Midbrain (tissue), 1 donor: Measurements from ENCODE around the gene MAP3K10.
"Not testable (repeated sequence)": the region's sequence is repeated elsewhere in the genome, so short reads cannot be mapped to it uniquely, and the experiment has no call there.

Experiments
- DNase-seq: peaks from one replicate; lab custom pipeline; 2025; lab: John Stamatoyannopoulos, UW

The MAP3K10 gene

DNA sequence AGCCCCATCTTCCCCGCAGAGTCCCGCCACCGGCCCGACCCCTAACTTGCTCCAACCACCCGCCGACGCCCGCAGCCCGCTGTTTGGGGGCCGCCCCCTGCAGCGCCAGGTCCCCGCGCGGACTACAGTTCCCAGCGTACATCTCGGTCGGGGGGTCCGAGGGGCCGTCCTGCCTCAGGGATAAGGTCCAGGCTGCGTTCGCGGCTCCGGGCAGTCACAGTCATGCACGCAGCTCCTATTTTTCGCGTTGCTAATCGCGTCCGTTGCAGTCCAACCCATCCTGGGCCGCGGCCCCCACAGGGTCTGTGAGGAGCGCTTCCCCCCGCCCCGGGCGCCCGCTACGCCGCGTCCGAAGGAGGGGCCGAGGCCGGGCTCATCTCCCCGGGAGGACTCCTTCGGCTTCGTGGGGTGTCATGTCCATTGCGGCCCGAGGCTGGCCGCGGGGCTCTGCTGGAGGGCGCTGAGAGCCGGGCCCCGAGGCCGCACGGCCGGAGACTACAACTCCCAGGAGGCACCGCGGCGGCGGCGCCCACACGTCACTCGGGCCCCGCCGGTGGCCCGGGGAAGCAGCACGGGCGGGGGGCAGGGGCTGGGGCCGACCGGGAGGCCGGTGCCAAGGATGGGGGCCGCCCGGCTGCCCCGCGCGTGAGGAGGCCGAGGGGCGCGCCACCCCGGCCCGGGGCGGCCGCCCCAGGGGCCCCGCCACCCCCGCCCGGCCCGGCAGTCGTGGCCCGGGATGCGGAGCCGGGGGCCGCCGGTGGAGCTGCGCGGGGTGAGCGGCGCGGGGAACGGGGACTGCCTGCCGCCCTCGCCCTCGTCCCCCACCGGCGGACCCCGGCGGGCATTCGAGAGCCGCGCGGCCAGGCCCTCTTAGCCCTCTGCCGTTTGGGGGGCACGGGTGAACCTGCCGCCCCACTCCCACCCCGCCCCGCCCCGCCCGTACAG is at the start of gene MAP3K10:
Gene MAP3K10 (plus strand): TSS at position 536 of the 945 bp plus-strand sequence. CDS start 606 bp downstream, outside the sequence.
- peak; percentile 84 for DNase-seq

- DNase-seq = no peak
These were observed 49.7 kb upstream of the MAP3K10 start for GRCh38 chr19:40141551-40141950.

DNA sequence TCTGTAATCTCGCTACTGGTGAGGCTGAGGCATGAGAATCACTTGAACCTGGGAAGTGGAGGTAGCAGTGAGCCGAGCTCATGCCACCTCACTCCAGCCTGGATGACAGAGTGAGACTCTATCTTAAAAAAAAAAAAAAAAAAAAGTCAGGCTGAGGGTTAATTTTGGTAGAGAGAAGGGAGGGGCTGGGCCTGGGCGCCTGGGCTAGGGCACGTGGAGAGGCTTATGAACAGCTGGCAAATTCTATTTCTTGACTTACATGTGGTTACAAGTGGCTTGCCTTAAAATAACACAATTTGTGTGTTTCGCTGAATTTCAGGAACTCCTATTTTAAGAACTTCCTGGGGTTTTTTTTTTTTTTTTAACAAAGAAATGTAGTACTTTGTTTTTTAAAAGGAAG is 47.6 kb upstream of the MAP3K10 start:
- DNase-seq = no peak

GRCh38 chr19:40144151-40144550 is 47.1 kb upstream of the MAP3K10 start:
- DNase-seq = no peak

- DNase-seq = no peak
These were observed 46.1 kb upstream of the MAP3K10 start for GRCh38 chr19:40144947-40145748.

- DNase-seq = not testable (repeated sequence)
These were observed 45.5 kb upstream of the MAP3K10 start for GRCh38 chr19:40145749-40146029.

- no peak for DNase-seq
These were observed 43.9 kb upstream of the MAP3K10 start for GRCh38 chr19:40147338-40147692.

- DNase-seq = no peak
These were observed 43.4 kb upstream of the MAP3K10 start for GRCh38 chr19:40147693-40148347.

GRCh38 chr19:40149501-40149900 is 41.7 kb upstream of the MAP3K10 start:
- no peak for DNase-seq

DNA sequence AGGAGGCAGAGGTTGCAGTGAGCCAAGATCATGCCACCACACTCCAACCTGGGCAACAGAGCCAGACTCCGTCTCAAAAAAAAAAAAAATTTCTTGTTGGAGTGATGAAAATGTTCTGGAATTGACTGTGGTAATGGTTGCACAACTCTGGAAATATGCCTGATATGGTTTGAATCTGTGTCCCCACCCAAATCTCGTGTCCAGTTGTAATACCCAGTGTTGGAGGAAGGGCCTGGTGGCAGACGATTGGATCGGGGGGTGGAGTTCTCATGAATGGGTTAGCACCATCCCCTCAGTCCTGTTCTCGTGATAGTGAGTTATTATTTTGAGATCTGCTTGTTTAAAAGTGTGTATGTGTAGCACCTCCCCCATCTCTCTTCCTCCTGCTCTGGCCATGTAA is 41.1 kb upstream of the MAP3K10 start:
- DNase-seq = no peak

DNA sequence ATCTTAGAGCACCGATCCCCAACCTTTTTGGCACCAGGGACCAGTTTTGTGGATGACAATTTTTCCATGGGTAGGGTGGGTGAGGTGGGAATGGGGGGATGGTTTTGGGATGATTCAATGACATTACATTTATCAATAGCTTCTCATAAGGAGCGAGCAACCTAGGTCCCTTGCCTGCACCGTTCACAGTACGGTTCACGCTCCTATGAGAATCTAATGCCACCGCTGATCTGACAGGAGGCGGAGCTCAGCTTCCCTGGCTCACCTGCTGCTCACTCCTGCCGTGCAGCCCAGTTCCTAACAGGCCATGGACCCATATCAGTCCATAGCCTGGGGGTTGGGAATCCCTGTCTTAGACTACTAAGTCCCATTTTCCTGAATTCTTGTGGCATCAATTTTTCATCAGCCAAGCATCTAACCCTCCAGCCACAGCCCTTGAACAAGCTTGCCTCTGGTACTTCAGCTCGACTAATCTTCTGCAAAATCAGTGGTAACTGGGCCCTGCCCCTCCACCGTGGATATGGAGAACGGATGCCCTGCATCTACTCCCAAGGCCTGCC is 37.0 kb upstream of the MAP3K10 start:
- no peak for DNase-seq

- no peak for DNase-seq
These were observed 35.4 kb upstream of the MAP3K10 start for GRCh38 chr19:40155749-40156265.

- DNase-seq = no peak
These were observed 34.2 kb upstream of the MAP3K10 start for GRCh38 chr19:40157059-40157458.

DNA sequence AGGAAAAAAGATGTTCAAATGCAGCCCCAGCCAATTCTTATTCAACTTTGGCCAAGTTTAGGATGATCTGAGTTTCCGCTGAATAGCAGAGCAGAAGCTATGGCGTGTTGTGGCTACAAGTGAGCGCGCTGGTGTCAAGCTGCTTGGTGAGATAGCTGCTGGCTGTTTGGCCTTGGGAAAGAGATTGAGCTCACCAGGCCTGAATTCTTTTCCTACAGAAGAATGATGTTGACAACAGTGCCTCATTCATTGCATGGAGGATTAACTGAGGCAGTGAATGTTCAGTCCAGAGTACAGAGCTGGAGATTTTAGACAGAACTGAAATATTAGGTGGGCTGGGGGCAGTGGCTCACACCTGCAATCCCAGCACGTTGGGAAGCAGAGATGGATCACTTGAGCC is 31.5 kb upstream of the MAP3K10 start:
- no peak for DNase-seq

- DNase-seq = no peak
These were observed 29.1 kb upstream of the MAP3K10 start for GRCh38 chr19:40162104-40162503.

- no peak for DNase-seq
These were observed 27.6 kb upstream of the MAP3K10 start for GRCh38 chr19:40163541-40164129.

DNA sequence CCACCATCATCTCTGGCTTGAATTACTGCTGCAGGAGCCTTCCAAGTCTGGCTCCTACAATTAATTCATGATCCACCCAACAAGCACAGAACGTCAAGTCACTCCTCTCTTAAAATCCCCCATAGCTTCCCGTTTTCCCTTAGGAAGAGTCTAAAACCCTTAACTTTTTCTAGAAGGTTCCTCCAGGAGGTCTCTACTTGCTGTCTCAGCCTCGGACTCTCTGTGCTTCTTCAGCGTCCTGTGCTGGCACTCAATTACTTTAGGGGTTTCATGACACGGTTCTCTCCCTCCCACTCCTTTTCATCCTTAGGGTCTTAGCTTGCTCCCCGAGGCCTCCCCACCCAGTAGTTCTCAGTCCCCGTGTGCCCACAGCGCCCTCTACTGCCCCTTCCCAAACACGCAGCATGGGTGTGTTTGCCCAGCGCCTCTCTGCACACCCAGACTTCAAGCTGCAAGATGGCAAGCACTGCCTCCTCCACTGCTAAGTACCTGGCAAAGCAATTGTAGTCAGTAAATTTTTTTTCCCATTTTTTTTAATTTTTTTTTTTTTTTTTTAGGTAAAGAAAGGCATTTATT is 25.8 kb upstream of the MAP3K10 start:
- DNase-seq = peak; percentile 31

DNA sequence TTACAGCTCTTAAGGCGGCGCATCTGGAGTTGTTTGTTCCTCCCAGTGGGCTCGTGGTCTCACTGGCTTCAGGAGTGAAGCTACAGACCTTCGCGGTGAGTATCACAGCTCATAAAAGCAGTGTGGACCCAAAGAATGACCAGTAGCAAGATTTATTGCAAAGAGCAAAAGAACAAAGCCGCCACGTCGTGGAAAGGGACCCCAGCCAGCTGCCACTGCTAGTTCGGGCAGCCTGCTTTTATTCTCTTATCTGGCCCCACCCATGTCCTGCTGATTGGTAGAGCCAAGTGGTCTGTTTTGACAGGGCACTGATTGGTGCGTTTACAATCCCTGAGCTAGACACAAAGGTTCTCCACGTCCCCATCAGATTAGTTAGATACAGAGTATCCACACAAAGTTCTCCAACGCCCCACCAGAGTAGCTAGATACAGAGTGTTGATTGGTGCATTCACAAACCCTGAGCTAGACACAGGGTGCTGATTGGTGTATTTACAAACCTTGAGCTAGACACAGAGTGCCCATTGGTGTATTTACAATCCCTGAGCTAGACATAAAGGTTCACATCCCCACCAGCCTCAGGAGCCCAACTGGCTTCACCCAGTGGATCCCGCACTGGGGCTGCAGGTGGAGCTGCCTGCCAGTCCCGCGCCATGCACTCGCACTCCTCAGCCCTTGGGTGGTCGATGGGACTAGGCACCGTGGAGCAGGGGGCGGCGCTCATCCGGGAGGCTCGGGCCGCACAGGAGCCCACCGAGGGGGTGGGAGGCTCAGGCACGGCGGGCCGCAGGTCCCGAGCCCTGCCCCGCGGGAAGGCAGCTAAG is 21.5 kb upstream of the MAP3K10 start:
- DNase-seq = not testable (repeated sequence)

GRCh38 chr19:40170303-40170989 is 20.8 kb upstream of the MAP3K10 start:
- not testable (repeated sequence) for DNase-seq

GRCh38 chr19:40171293-40171692 is 19.9 kb upstream of the MAP3K10 start:
- DNase-seq = not testable (repeated sequence)
